Right cardiac atrium (tissue), 5 donors: ENCODE data around the gene ADAP2. TPM values are rescaled to one million over a fixed set of nuclear protein-coding genes. Genes with fewer than 3 reads are reported as not detected.
"Not testable (repeated sequence)": the region's sequence is repeated elsewhere in the genome, so short reads cannot be mapped to it uniquely, and the experiment has no call there.

Experiments
- ATAC-seq, 2 donors: fragments of 200-7000 bp; cut with Tn5 transposase; one replicate each; pipeline versions ENCODE4 v1.8.0 to v1.9.1; 2020; ENCODE audit warnings: moderate library complexity in 2 of 2, mild to moderate bottlenecking in 1 of 2
- DNase-seq, 3 donors: peaks; one replicate each; pipeline ENCODE4 v3.0.0-alpha.2; 2020
- H3K27ac ChIP-seq: one replicate; pipeline ENCODE4 v1.5.1; 2013; ENCODE audit warnings: mild to moderate bottlenecking, low read length, control low read depth, moderate library complexity
- H3K27me3 ChIP-seq: one replicate; pipeline ENCODE4 v1.6.1; 2013; ENCODE audit not compliant: control insufficient read depth, insufficient read depth
- H3K4me1 ChIP-seq: one replicate; pipeline ENCODE4 v1.6.1; 2013; ENCODE audit warnings: low read length; ENCODE audit not compliant: control insufficient read depth, insufficient read depth
- H3K4me3 ChIP-seq: one replicate; pipeline ENCODE4 v1.5.1; 2013; ENCODE audit warnings: low read length, control low read depth
- H3K9me3 ChIP-seq: one replicate; pipeline ENCODE4 v1.6.1; 2013; ENCODE audit warnings: low read length; ENCODE audit not compliant: control insufficient read depth
- WGBS: extraction: QIAGEN DNeasy Blood & Tissue Kit; methylation state at CpG from one replicate; pipeline ENCODE4 v1.1.7; 2013; 5-methylcytosine and 5-hydroxymethylcytosine counted together
- intact Hi-C, 4 donors: fragments of 100-400 bp; cut with DNase I; formaldehyde crosslinking; loops; one replicate each; pipeline versions ENCODE4 v1.11.0 to v1.14.0; 2022 to 2023
- polyA plus RNA-seq: library from polyadenylated mRNA; stranded (reverse); fragments of 200-250 nt; gene quantifications from one replicate; pipeline ENCODE4 v1.2.3, GENCODE V29; 2013
- total RNA-seq, 4 donors: library from RNA; stranded (reverse); fragmentation: NEBNext Ultra II Directional; extraction: Animal tissue kit (Norgen Biotek cat#: 25700); gene quantifications; one replicate each; pipeline ENCODE4 v1.2.1, GENCODE V29; 2021
- donor health status: healthy with polysubstance abuse.
- donor health status: DM: no; HTN: yes; CAD: no.
- donor health status: DM: no; HTN: no; CAD: no.
- donor health status: DM: no; HTN: yes; CAD: no; lungs with severe emphysema.
- donor health status: DM: yes; HTN: yes; CAD: no.

Gene ADAP2
- total and polyA plus RNA-seq, 5 donors, result 3.1 to 14.4 (median 10.3) TPM

DNA sequence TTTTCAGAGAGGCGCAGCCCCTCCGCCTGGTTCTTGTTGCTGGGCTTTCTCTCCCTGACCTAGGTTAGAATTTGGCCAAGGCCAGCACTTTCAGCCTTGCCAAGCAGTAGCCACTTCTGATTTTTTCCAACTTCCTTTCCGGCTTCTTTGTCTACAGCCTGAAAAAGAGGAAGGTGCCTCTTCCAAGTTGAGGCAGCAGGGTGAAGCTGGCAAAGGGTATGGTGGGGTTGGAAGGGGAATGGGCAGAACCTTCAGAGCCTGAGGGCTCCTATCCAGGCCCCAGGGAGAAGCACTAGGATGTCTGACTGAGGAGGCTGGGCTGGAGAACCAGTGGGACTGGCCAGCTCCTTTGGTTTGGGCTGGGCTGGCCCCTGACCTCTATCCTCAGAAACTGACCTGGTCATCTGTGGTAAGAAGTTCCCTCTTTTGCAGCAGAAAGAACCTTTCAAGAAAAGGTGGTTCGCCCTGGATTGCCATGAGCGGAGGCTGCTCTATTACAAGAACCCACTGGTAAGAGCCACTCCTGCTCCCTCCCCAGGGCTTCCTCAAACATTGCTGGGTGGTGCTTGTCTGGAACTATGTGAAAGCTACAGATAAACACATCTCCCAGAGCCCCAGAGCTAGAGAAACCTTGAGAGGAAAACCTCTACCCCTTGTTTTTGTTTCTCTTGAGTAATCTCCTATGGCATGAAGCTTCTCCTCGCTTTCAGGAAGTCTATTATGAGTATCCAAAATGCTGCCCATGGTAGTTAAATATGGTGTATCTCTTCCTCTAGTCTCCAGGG, 32.5 kb downstream of the ADAP2 start:
- no peak overlapping the region for H3K4me3 ChIP-seq
- WGBS, result 75% methylated on average over 6 of the region's 6 CpGs

DNA sequence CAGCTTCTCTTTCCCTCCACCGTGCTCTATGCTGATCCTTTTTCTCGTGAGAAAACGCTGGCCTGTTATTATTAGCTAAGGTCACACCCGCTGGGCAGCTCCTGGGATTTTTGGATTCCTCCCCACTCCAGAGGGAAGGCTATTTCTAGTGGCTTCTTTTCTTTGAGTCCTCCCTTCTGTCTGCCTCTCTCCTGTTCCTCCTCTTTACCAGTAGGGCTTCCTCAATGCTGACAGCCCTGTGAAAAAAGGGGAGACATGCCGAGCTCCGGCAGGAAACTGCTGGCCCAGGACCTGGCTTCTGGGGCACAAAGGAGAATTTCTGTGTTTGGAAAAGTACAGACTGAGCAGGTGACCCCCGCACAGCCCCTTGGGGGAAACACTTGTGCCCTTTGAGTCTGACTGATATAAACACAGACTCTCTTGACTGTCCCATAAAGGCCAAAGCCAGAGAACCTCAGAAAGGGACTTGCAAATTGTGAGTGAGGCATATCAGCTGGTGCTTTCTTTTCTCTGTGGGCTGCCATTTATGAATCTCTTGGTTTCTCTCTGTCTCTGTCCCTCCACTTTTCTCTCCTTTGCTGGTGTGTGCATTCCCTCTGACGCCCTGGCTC, 35.1 kb downstream of the ADAP2 start:
- no peaks in the 10 kb centered on the region for H3K27me3 ChIP-seq
- 27% methylated on average over 8 of the region's 8 CpGs for WGBS
- ATAC-seq (peak; percentile 30 to 35), DNase-seq (peak in 2 of 3 donors; percentile 55 to 60)
- H3K27ac ChIP-seq, result peak overlapping the region; percentile 63
- no peaks in the 10 kb centered on the region for H3K4me1 ChIP-seq
- intact Hi-C loops, result no loop called here
- no peak overlapping the region for H3K4me3 ChIP-seq
- no peaks in the 10 kb centered on the region for H3K9me3 ChIP-seq

More for the DNA sequence above, 32.5 kb downstream of the ADAP2 start:
- ATAC-seq, result peak; percentile 17 to 39
- peak in 2 of 3 donors; percentile 57 to 64 for DNase-seq
- Histone ChIP-seq H3K27ac (peak overlapping the region; percentile 69), H3K9me3 (no peaks in the 10 kb centered on the region), H3K27me3 (no peaks in the 10 kb centered on the region), H3K4me1 (no peaks in the 10 kb centered on the region)
- intact Hi-C loops, result no loop called here

DNA sequence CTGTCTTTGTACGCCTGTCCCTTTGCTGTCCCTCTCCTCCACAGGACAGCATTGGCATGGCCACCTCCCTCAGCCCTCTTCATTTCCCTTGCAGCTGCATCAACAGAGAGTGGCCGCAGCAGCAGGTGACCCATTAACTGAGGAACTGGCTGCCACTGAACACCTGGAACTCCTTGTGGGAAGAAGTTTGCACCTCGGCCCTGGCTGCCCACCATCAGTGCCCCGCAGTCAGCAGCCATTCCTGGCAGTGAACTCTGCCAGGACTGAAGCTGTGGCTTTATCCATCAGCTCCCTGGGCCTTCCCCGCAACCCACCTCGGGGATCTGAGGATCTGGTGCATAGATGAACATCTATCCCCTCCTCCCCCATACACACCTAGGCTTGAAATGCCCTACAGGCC, 36.0 kb downstream of the ADAP2 start:
- intact Hi-C loops, result no loop called here
- Histone ChIP-seq H3K27ac (no peak overlapping the region), H3K4me1 (no peaks in the 10 kb centered on the region), H3K9me3 (no peaks in the 10 kb centered on the region), H3K27me3 (no peaks in the 10 kb centered on the region), H3K4me3 (no peak overlapping the region)
- DNase-seq (no peak), ATAC-seq (no peak)
- WGBS, result 92% methylated on average over 6 of the region's 6 CpGs

DNA sequence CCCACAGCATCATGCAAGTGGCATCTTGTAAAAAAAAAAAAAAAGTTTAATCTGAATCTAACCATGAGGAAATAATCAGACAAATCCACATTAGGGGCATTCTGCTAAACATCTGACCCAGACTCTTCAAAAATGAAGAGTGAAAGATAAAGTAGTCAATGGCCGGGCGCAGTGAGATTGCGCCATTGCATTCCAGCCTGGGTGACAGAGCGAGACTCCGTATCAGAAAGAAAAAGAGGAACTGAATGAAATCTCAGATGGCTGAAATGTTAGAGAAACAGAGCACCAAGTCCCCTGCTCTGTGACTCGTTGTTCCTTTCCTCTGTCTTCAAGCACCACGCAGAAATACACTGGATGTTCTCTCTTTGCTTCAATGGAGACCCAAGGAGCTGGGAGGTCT, 36.4 kb downstream of the ADAP2 start:
- DNase-seq (peak in 2 of 3 donors; percentile 59 to 77), ATAC-seq (no peak)
- peak overlapping the region; percentile 61 for H3K27ac ChIP-seq
- H3K9me3 ChIP-seq, result no peaks in the 10 kb centered on the region
- H3K4me3 ChIP-seq, result no peak overlapping the region
- intact Hi-C loops, result no loop called here
- H3K4me1 ChIP-seq, result no peaks in the 10 kb centered on the region
- 74% methylated on average over 7 of the region's 7 CpGs for WGBS
- H3K27me3 ChIP-seq, result no peaks in the 10 kb centered on the region

DNA sequence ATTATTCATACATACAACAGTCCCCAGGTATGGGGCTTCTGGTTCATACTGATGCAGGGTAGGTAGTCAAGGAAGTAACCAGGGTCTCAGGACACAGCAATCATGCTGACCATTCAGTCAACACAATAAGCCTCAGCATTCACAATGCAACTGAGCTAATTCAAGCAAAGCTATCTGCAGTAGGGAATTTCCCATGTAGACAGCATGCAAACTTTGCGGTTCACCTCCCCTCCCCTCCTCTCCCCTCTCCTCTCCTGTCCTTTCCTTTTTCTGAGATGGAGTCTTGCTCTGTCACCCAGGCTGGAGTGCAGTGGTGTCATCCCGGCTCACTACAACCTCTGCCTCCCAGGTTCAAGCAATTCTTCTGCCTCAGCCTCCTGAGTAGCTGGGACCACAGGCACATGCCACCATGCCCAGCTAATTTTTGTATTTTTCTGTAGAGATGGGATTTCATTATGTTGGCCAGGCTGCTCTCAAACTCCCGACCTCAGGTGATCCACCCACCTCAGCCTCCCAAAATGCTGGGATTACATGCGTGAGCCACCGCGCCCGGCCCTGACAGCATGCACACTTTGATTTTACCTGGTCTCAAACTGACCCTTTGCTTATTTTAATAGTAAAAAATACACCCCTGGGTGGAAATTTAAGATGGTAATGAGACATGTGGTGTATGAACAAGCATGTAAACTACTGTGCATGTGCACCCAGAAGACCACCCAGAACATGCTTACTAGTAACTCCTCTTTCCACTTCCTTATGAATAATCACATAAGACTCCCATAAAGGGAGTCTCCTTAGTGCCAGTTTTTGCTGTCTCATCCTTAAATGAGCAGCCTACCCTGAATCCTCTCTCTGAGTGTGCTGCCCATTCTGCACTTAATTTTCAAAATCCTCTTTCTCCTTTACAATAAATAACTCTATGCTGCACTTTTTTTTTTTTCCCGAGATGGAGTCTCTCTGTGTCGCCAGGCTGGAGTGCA, 39.8 kb downstream of the ADAP2 start:
- ATAC-seq, result no peak
- DNase-seq, result no peak
- Histone ChIP-seq H3K9me3 (no peaks in the 10 kb centered on the region), H3K4me1 (no peaks in the 10 kb centered on the region), H3K27me3 (no peaks in the 10 kb centered on the region), H3K4me3 (no peak overlapping the region), H3K27ac (peak overlapping the region; percentile 7)
- WGBS, result 83% methylated on average over 9 of the region's 9 CpGs
- intact Hi-C loops, result no loop called here

DNA sequence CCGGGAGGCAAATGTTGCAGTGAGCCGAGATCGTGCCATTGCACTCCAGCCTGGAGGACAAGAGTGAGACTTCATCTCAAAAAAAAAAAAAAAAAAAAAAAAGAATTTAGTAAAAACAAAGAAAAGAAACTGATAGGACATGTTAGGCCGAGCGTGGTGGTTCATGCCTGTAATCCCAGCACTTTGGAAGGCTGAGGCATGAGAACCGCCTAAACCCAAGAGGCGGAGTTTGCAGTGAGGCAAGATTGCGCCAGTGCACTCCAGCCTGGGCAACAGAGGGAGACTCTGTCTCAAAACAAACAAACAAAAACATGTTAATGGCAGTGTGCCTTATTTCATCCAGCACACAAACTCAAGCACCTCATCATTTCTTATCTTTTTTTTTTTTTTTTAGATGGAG, 42.6 kb downstream of the ADAP2 start:
- H3K27ac ChIP-seq, H3K4me1 ChIP-seq, H3K27me3 ChIP-seq, DNase-seq, intact Hi-C loops, ATAC-seq, H3K4me3 ChIP-seq, H3K9me3 ChIP-seq: not testable (repeated sequence)
- WGBS, result 94% methylated on average over 8 of the region's 8 CpGs

DNA sequence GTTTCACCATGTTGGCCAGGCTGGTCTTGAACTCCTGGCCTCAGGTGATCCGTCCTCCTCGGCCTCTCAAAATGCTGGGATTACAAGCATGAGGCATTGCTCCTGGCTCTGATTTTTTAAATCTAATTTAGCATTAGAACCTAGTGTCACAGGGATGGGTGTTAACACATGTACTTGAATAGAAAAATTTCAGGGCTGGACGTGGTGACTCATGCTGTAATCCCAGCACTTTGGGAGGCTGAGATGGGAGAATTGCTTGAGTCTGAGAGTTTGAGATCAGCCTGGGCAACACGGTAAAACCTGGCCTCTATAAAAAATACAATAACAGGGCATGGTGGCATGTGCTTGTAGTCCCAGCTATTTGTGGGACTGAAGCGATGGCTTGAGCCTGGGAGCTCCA, 43.1 kb downstream of the ADAP2 start:
- ATAC-seq, result no peak
- intact Hi-C loops, result no loop called here
- Histone ChIP-seq H3K27ac (no peak overlapping the region), H3K9me3 (no peaks in the 10 kb centered on the region), H3K4me1 (no peaks in the 10 kb centered on the region), H3K27me3 (no peaks in the 10 kb centered on the region), H3K4me3 (no peak overlapping the region)
- 83% methylated on average over 5 of the region's 5 CpGs for WGBS
- DNase-seq, result no peak

DNA sequence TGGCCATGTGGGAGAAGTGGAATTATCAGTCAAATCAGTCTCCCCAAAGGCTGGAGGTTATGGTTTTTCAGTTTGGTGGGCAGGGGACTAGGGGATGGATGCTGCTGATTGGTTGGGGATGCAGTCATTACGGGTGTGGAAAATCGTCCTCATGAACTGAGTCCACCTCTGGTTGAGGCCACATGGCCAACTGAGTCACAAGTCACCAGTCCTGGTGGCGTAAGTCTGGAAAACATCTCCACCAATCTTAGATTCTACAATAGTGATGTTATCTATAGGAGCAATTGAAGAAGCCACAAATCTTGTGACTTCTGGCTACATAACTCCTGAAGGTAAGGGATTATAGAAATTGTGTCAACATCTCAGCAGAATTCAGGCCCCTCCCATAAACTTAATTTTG, 43.9 kb downstream of the ADAP2 start:
- DNase-seq (no peak), ATAC-seq (no peak)
- Histone ChIP-seq H3K27me3 (no peaks in the 10 kb centered on the region), H3K4me3 (no peak overlapping the region), H3K27ac (no peak overlapping the region), H3K4me1 (no peaks in the 10 kb centered on the region), H3K9me3 (no peaks in the 10 kb centered on the region)
- intact Hi-C loops, result no loop called here
- WGBS, result 88% methylated on average over 3 of the region's 3 CpGs

DNA sequence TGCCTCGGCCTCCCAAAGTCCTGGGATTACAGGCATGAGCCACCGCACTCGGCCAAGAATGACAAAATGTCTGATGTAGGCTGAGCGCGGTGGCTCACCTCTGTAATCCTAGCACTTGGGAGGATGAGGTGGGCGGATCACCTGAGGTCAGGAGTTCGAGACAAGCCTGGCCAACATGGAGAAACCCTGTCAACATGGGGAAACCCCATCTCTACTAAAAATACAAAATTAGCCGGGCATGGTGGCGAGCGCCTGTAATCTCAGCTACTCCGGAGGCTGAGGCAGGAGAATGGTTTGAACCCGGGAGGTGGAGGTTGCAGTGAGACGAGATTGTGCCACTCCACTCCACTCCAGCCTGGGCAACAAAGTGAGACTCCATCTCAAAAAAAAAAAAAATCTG, 46.2 kb downstream of the ADAP2 start:
- H3K4me1 ChIP-seq, ATAC-seq, H3K27me3 ChIP-seq, H3K9me3 ChIP-seq, H3K27ac ChIP-seq, H3K4me3 ChIP-seq, intact Hi-C loops, DNase-seq: not testable (repeated sequence)
- 96% methylated on average over 13 of the region's 13 CpGs for WGBS

DNA sequence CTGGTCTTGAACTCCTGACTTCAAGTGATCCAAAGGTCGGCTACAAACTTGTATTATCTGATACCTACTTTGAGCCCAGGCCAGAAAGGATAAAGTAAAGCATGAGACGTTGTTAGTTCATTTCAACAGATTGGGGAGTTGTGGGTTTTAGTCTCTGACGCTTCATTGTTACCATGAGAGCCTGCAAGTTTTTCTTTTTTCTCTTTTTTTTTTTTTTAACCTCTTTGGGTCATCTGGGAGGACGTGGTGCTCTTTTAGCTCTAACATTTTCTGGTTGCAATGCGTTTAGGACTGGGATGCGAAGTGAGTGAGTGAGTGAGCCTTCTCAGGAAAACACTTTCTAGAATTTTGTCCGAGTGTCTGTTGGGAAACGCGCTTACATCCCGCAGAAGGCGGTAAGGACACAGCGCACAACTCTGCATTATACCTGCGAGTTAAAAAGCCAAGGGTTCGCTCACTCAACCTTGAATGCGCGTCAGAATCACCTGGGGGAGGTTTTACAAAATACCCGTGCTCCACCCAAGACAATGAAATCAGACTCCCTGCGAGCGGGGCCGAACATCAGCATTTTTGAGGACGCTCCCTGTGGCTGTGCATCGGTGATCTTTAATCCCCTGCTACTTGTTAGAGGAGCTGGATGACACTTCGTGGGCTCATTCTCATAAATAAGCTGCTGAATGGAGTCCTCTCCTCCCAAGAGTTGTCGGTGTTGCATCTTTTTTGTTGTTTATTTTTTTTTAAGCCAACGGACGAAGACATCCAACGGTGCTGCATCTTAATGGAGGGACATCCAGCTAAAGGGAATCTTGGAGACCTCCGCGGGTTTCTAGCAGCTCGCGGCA, 48.5 kb downstream of the ADAP2 start:
- H3K27ac ChIP-seq, result peak overlapping the region; percentile 80
- intact Hi-C loops, result no loop called here
- H3K27me3 ChIP-seq, result no peaks in the 10 kb centered on the region
- peak in 1 of 2 donors; percentile 17 for ATAC-seq
- H3K4me1 ChIP-seq, result no peaks in the 10 kb centered on the region
- peak overlapping the region; percentile 65 for H3K4me3 ChIP-seq
- WGBS, result 15% methylated on average over 31 of the region's 31 CpGs
- no peak for DNase-seq
- H3K9me3 ChIP-seq, result no peaks in the 10 kb centered on the region
